ENCODE measurements around the gene ST8SIA1. TPM values are rescaled to one million over a fixed set of nuclear protein-coding genes. Genes with fewer than 3 reads are reported as not detected.

The ST8SIA1 gene
- total RNA-seq, 4 donors from 2014 or later, result 6.9 to 18.0 (median 11.4) TPM

DNA sequence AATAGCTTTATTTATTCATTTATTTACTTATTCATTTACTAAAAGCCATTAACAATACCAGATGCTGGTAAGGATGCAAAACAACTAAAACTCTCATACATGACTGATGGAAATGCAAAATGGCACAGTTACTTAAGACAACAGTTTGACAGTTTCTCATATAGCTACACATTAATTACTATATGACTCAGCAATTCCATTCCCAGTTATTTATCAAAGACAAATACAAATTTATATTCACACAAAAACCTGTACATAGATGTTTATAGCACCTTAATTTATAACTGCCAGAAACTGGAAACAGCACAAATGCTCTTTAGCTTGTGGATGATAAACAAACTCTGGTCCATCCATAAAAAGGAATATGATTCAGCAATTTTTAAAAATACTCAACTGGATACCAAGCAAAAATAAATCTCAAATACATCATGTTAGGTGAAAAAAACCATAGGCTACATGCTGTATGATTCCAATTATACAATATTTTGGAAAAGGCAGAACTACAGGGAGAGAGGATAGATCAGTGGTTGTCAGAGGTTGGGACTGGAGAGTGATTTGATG is 37.9 kb upstream of the ST8SIA1 start:
- no peaks in the 10 kb centered on the region for H3K9me3 ChIP-seq
- H3K27me3 ChIP-seq, result no peaks in the 10 kb centered on the region
- no peaks in the 10 kb centered on the region for H3K4me1 ChIP-seq
- no peaks in the 10 kb centered on the region for H3K36me3 ChIP-seq
- no peak for DNase-seq (ENCODE audit: low spot score in 2 of 2)
- TF ChIP-seq POLR2AphosphoS5 (IDR thresholded peaks at IDR 0.05), result no peak
- TF ChIP-seq POLR2A (IDR thresholded peaks at IDR 0.05), result no peak
- TF ChIP-seq EP300 (IDR thresholded peaks at IDR 0.05), result no peak
- TF ChIP-seq, protein P1, sequence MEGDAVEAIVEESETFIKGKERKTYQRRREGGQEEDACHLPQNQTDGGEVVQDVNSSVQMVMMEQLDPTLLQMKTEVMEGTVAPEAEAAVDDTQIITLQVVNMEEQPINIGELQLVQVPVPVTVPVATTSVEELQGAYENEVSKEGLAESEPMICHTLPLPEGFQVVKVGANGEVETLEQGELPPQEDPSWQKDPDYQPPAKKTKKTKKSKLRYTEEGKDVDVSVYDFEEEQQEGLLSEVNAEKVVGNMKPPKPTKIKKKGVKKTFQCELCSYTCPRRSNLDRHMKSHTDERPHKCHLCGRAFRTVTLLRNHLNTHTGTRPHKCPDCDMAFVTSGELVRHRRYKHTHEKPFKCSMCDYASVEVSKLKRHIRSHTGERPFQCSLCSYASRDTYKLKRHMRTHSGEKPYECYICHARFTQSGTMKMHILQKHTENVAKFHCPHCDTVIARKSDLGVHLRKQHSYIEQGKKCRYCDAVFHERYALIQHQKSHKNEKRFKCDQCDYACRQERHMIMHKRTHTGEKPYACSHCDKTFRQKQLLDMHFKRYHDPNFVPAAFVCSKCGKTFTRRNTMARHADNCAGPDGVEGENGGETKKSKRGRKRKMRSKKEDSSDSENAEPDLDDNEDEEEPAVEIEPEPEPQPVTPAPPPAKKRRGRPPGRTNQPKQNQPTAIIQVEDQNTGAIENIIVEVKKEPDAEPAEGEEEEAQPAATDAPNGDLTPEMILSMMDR (IDR thresholded peaks at IDR 0.05), result no peak
- H3K27ac ChIP-seq, result no peak overlapping the region
- H3K4me3 ChIP-seq, result no peak overlapping the region

DNA sequence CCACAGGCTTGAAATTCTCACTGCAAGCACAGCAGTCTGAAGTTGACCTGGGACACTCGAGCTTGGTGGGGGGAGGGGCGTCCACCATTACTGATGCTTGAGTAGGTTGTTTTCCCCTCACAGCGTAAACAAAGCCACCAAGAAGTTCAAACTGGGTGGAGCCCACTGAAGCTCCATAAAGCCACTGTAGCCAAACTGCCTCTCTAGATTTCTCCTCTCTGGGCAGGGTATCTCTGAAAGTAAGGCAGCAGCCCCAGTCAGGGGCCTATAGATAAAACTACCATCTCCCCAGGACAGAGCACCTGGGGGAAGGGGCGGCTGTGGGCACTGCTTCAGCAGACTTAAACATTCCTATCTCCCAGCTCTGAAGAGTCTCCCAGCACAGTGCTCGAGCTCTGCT is 31.7 kb upstream of the ST8SIA1 start:
- DNase-seq (ENCODE audit: low spot score in 2 of 2), result no peak
- no peak for TF ChIP-seq POLR2AphosphoS5 (IDR thresholded peaks at IDR 0.05)
- TF ChIP-seq EP300 (IDR thresholded peaks at IDR 0.05), result no peak
- TF ChIP-seq, protein P1 (IDR thresholded peaks at IDR 0.05), result no peak
- no peak for TF ChIP-seq POLR2A (IDR thresholded peaks at IDR 0.05)
- WGBS, result 83% methylated on average over 2 of the region's 5 CpGs

DNA sequence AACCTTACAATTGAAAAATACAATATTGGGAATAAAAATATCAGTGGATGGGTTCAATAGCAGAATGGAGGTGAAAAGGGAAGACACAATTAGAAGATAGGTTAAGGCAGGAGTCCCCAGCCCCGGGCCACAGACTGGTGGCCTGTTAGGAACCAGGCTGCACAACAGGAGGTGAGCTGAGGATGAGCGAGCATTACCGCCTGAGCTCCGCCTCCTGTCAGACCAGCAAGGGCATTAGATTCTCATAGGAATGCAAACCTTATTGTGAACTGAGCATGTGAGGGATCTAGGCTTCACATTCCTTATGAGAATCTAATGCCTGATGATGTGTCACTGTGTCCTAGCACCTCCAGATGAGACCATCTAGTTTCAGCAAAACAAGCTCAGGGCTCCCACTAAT is 27.3 kb upstream of the ST8SIA1 start:
- no peak overlapping the region for H3K27ac ChIP-seq
- no peaks in the 10 kb centered on the region for H3K4me1 ChIP-seq
- no peak for DNase-seq (ENCODE audit: low spot score in 2 of 2)
- H3K27me3 ChIP-seq, result no peaks in the 10 kb centered on the region
- H3K4me3 ChIP-seq, result no peak overlapping the region
- no peaks in the 10 kb centered on the region for H3K9me3 ChIP-seq
- 82% methylated on average over 4 of the region's 4 CpGs for WGBS
- no peaks in the 10 kb centered on the region for H3K36me3 ChIP-seq
- TF ChIP-seq POLR2AphosphoS5 (IDR thresholded peaks at IDR 0.05) (no peak), EP300 (IDR thresholded peaks at IDR 0.05) (no peak), POLR2A (IDR thresholded peaks at IDR 0.05) (no peak)
- TF ChIP-seq, protein P1 (IDR thresholded peaks at IDR 0.05), result no peak

More for the DNA sequence above, 31.7 kb upstream of the ST8SIA1 start:
- Histone ChIP-seq H3K4me3 (no peak overlapping the region), H3K27me3 (no peaks in the 10 kb centered on the region), H3K4me1 (no peaks in the 10 kb centered on the region), H3K9me3 (no peaks in the 10 kb centered on the region), H3K27ac (no peak overlapping the region), H3K36me3 (no peaks in the 10 kb centered on the region)

DNA sequence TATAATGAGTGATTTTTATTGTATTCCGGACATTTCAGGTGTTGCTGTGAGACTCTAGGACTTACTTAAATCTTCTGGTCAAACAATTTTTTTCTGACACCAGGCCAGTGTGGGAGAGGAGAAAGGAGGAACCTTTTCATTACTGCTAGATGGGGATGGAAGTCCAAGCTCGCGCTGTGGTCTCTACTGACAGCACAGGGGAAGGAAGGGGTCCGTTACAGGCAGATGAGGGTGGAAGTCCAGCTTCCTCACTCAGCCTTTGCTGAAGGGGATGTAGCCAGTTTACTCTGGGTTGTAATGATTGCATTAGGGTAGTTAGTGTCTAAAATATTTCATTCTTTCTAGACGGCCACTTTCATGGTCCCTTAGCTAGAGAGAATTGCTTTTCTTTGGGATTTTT is 26.3 kb upstream of the ST8SIA1 start:
- no peaks in the 10 kb centered on the region for H3K9me3 ChIP-seq
- no peaks in the 10 kb centered on the region for H3K4me1 ChIP-seq
- TF ChIP-seq POLR2A (IDR thresholded peaks at IDR 0.05) (no peak), POLR2AphosphoS5 (IDR thresholded peaks at IDR 0.05) (no peak)
- no peak for DNase-seq (ENCODE audit: low spot score in 2 of 2)
- H3K27me3 ChIP-seq, result no peaks in the 10 kb centered on the region
- H3K36me3 ChIP-seq, result no peaks in the 10 kb centered on the region
- no peak overlapping the region for H3K27ac ChIP-seq
- no peak overlapping the region for H3K4me3 ChIP-seq
- 64% methylated on average over 5 of the region's 5 CpGs for WGBS

DNA sequence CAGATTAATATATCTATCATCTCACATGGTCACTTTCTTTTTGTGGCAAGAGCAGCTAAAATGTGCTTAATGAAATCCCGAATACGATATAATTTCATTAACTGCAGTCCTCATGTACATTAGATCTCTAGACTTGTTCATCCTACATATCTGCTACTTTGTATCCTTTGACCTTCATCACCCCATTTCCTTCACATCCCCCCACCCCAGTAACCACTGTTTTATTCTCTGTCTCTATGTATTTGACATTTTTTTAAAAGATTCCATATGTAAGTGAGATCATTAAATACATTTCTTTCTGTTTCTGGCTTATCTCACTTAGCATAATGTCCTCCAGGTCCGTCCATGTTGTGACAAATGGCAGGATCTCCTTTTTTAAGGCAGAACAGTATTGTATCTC is 23.0 kb upstream of the ST8SIA1 start:
- TF ChIP-seq POLR2AphosphoS5 (IDR thresholded peaks at IDR 0.05) (no peak), POLR2A (IDR thresholded peaks at IDR 0.05) (no peak), EP300 (IDR thresholded peaks at IDR 0.05) (no peak)
- TF ChIP-seq, protein P1 (IDR thresholded peaks at IDR 0.05), result no peak
- 90% methylated on average over 3 of the region's 3 CpGs for WGBS
- no peak for DNase-seq (ENCODE audit: low spot score in 2 of 2)

DNA sequence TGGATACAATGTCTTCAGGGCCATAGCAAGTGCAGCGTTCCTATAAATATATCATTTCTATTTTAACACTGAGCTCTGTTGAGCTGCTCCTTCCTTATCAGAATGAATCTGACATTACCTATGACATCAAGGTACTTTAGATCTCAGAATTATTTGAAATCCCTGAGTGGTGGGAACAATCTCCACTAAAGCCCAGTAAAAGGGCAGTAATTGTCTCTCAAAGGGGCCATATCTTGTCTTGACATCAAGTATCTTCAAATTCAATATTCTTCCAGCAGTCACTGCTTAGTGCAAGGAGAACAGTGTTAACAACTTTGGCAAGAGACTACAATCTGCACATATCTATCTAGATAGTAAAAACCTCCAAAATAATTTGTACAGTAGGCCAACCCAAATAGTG is 21.7 kb upstream of the ST8SIA1 start:
- Histone ChIP-seq H3K9me3 (no peaks in the 10 kb centered on the region), H3K4me1 (no peaks in the 10 kb centered on the region), H3K4me3 (no peak overlapping the region), H3K27me3 (no peaks in the 10 kb centered on the region), H3K27ac (no peak overlapping the region), H3K36me3 (no peaks in the 10 kb centered on the region)
- 79% methylated on average over 1 of the region's 1 CpG for WGBS
- DNase-seq (ENCODE audit: low spot score in 2 of 2), result no peak
- TF ChIP-seq EP300 (IDR thresholded peaks at IDR 0.05), result no peak
- TF ChIP-seq POLR2A (IDR thresholded peaks at IDR 0.05), result no peak
- no peak for TF ChIP-seq POLR2AphosphoS5 (IDR thresholded peaks at IDR 0.05)
- TF ChIP-seq, protein P1 (IDR thresholded peaks at IDR 0.05), result no peak

More for the DNA sequence above, 23.0 kb upstream of the ST8SIA1 start:
- no peaks in the 10 kb centered on the region for H3K27me3 ChIP-seq
- H3K27ac ChIP-seq, result no peak overlapping the region
- H3K4me1 ChIP-seq, result no peaks in the 10 kb centered on the region
- H3K9me3 ChIP-seq, result no peaks in the 10 kb centered on the region
- no peak overlapping the region for H3K4me3 ChIP-seq
- H3K36me3 ChIP-seq, result no peaks in the 10 kb centered on the region

Measured in suprapubic skin (tissue), 4 donors.